AG10803 (cell line): ENCODE results near the gene RGS6.
"Not testable (repeated sequence)": the region's sequence is repeated elsewhere in the genome, so short reads cannot be mapped to it uniquely, and the experiment has no call there.

Experiments
- DNase-seq: peaks from one replicate; pipeline ENCODE4 v3.0.0; 2010; ENCODE audit warnings: low read depth
- H3K4me3 ChIP-seq: 2 replicates; pipeline ENCODE4 v1.5.1; 2011; ENCODE audit warnings: mild to moderate bottlenecking, low read length, control low read depth
- TF ChIP-seq, protein P1 (sequence below): conservative IDR thresholded peaks from 2 replicates; pipeline ENCODE4 v1.5.1; 2011; ENCODE audit warnings: mild to moderate bottlenecking, low read length, control low read depth, inconsistent platforms

RGS6 gene

DNA sequence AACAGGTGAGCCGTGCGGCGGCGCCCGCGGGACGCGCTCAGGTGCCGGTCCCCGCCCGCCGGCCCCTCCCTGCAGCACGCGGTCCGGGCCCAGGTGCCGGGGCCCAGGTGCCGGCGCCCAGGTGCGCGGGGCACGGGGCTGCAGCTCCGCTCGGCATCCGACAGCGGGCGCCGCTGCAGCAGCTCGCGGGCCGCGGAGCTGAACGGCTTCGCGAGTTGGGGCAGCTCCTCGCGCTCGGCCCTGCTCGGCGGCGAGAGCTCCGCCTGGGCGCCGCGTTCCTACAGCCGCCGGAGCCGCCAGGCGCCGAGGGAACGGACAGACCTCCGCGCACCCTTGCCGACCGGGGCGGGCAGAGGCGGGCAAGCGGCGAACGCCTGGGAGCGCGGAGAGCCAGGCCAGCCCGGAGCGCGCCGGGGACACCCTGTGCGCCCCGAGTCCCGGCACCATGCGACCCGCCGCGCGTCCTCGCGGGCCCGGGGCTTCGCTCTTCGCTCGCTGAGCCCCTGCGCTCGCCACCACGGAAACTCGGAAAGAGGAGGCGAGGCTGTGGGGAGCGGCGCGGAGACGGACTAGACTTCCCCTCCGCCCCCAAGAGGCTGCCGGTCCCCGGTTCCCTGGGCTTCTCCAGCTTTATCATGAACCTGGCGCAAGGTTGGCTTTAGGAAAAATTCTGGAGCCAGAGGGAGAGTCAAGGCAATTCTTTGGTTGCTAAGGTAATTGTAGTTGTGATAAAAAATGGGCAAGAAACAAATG is at the start of gene RGS6:
Gene RGS6 (plus strand): TSS at position 201 of the 753 bp plus-strand sequence.
- no peak within 1 kb of the TSS for H3K4me3 ChIP-seq
- no peak for DNase-seq
- TF ChIP-seq, protein P1, sequence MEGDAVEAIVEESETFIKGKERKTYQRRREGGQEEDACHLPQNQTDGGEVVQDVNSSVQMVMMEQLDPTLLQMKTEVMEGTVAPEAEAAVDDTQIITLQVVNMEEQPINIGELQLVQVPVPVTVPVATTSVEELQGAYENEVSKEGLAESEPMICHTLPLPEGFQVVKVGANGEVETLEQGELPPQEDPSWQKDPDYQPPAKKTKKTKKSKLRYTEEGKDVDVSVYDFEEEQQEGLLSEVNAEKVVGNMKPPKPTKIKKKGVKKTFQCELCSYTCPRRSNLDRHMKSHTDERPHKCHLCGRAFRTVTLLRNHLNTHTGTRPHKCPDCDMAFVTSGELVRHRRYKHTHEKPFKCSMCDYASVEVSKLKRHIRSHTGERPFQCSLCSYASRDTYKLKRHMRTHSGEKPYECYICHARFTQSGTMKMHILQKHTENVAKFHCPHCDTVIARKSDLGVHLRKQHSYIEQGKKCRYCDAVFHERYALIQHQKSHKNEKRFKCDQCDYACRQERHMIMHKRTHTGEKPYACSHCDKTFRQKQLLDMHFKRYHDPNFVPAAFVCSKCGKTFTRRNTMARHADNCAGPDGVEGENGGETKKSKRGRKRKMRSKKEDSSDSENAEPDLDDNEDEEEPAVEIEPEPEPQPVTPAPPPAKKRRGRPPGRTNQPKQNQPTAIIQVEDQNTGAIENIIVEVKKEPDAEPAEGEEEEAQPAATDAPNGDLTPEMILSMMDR, result no peak

DNA sequence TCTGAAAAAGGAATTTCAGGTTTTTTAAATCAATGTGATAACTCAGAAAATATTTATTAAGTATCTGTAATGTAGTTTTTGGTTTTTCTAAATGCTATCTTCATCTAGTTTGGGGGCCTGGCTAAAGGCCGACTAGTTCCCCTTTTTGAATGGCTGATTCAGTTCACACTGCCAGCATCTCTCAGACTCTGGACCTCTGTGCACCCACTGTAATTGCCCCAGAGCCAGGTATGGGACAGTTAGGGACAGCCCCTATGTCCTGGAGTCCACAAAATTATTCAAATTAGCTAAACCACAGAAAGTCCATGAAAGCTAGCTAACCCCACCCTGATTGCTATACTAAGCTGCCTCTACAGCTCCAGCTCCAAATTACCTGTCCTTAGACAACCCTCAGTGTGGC is 49.1 kb upstream of the RGS6 start:
- no peak overlapping the region for H3K4me3 ChIP-seq
- TF ChIP-seq, protein P1, result no peak
- DNase-seq, result no peak

- DNase-seq, result no peak
- no peak overlapping the region for H3K4me3 ChIP-seq
- TF ChIP-seq, protein P1, result no peak
Observed at GRCh38 chr14:71885301-71885700, 46.9 kb upstream of the RGS6 start.

DNA sequence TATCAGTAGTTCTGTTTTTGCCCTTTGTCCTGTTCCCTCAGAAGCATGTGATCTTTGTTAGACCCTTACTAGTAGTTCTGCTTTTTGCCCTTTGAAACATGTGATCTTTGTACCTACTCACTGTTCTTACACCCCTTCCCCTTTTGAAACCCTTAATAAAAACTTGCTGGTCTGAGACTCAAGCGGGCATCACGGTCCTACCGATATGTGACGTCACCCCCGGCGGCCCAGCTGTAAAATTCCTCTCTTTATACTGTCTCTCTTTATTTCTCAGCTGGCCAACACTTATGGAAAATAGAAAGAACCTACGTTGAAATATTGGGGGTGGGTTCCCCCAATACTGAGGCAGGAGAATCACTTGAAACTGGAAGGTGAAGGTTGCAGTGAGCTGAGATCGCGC is 44.4 kb upstream of the RGS6 start:
- not testable (repeated sequence) for H3K4me3 ChIP-seq, DNase-seq

DNA sequence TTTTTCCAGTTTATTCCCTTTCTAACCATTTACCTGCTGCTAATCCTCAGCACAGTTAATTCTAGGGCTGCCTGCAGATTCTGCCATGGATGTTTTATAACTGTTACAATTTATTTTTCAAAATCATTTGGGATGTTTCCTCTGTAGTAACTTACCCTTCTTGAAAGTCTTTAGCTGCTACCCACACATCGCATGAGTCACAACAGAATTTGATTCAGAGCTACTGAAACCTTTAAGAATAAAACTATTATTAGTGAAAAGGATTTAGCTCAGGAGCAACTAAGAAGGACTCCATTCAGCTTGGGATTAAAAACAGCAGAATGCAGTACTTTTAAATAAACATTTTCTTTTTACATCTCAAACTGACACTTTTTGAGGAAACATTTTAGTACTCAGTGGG is 41.7 kb upstream of the RGS6 start:
- DNase-seq, result no peak
- TF ChIP-seq, protein P1, result no peak
- H3K4me3 ChIP-seq, result no peak overlapping the region

DNA sequence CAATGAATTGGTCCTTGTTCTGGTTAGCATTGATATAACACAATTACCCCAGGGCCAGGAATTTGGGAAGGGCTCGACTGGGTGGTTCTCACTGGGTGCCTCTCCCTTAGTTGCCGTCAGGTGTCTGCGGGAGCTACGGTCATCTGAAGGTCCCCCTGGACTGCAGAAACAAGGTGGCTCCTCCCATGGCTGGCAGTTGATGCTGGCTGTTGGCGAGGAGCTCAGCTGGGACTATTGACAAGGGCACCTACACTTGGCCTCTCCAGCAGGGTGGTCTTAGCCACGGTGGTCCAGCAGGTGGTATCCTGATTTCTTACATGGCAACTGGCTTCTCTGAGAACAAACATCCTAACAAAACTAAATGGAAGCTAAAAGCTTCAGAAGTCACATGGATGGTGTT is 41.0 kb upstream of the RGS6 start:
- H3K4me3 ChIP-seq, result no peak overlapping the region
- DNase-seq, result no peak
- TF ChIP-seq, protein P1, result no peak

DNA sequence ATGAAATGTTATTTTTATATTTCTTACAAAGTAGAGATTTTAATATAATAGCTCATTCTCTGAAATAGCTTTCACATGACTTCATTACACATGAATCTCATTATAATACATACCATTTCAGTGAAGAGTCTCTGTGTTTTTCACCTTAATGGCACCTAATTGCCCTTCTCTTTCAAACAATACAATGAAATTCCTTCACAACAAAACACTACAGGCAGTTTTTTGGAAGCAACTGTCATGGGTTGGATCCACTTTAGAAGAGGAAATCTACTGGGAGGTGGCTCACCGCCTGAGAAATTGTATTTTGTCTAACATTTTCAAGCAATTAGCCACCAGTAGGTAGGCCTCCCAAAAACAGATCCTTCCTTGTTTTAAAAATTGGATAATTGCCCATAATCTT is 40.3 kb upstream of the RGS6 start:
- DNase-seq, result no peak
- TF ChIP-seq, protein P1, result no peak
- no peak overlapping the region for H3K4me3 ChIP-seq

- TF ChIP-seq, protein P1, result no peak
- no peak for DNase-seq
- H3K4me3 ChIP-seq, result no peak overlapping the region
Observed at GRCh38 chr14:71905031-71905430, 27.2 kb upstream of the RGS6 start.
